Measurements from ENCODE around the gene PILRA. TPM values are rescaled to one million over a fixed set of nuclear protein-coding genes. Genes with fewer than 3 reads are reported as not detected.
"Not testable (repeated sequence)": the region's sequence is repeated elsewhere in the genome, so short reads cannot be mapped to it uniquely, and the experiment has no call there.

PILRA gene
- total and polyA plus RNA-seq, 10 of the 15 experiments (the other 5 are each of a cell fraction or from before 2014, with no cell fraction given): 6.6 to 43.3 (median 11.5) TPM

DNA sequence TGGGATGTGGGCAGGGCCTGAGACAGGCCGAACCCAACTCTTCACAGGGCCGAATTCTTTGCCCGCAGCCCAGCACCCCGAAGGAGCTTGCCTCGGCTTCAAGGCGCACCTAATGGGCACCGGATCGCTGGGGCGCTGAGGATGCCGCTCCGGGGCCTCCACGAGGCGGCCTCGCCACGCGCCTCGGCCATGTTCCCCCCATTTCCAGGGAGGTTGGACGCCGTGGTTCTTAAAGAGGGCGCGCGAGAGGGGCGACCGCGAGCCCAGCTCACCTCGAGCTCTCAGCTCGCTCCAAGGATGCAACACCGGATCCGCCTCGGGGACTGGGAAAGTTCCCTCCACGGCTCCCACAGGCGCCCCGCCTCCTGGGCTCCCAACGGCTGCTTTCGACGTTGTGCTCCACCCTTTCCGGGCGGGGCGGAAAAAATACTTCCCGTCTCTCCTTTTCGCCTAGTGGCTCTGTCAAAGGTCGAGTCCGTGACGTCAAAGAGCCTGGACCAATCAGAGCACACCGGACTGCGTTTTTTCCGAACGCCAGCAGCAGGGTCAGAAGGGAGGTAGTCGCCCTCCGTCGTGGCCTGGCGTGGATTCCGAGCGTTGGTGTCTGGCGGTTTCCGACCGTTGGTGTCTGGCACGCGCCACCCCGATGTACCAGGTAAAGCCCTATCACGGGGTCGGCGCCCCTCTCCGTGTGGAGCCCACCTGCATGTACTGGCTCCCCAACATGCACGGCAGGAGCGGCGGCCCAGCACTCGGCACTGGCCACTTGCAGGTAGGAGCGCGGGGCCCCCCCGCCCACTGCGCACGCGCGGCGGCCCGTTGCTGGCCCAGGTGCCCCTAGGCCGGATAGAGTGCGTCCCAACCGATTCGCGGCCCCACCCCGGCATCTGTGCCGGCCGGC is 37.5 kb upstream of the PILRA start (continued):
- TF ChIP-seq, protein P1, sequence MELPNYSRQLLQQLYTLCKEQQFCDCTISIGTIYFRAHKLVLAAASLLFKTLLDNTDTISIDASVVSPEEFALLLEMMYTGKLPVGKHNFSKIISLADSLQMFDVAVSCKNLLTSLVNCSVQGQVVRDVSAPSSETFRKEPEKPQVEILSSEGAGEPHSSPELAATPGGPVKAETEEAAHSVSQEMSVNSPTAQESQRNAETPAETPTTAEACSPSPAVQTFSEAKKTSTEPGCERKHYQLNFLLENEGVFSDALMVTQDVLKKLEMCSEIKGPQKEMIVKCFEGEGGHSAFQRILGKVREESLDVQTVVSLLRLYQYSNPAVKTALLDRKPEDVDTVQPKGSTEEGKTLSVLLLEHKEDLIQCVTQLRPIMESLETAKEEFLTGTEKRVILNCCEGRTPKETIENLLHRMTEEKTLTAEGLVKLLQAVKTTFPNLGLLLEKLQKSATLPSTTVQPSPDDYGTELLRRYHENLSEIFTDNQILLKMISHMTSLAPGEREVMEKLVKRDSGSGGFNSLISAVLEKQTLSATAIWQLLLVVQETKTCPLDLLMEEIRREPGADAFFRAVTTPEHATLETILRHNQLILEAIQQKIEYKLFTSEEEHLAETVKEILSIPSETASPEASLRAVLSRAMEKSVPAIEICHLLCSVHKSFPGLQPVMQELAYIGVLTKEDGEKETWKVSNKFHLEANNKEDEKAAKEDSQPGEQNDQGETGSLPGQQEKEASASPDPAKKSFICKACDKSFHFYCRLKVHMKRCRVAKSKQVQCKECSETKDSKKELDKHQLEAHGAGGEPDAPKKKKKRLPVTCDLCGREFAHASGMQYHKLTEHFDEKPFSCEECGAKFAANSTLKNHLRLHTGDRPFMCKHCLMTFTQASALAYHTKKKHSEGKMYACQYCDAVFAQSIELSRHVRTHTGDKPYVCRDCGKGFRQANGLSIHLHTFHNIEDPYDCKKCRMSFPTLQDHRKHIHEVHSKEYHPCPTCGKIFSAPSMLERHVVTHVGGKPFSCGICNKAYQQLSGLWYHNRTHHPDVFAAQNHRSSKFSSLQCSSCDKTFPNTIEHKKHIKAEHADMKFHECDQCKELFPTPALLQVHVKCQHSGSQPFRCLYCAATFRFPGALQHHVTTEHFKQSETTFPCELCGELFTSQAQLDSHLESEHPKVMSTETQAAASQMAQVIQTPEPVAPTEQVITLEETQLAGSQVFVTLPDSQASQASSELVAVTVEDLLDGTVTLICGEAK (IDR thresholded peaks at IDR 0.05; ENCODE audit: borderline replicate concordance): peak; percentile 64; the same call in 1 of the 2 replicates
- TF ChIP-seq RUNX3 (IDR thresholded peaks at IDR 0.05; ENCODE audit: low read length) (peak; percentile 42; the same call in 1 of the 2 replicates), SMARCA5 (IDR thresholded peaks at IDR 0.05) (peak; percentile 68), RELA (IDR thresholded peaks at IDR 0.05; ENCODE audit: borderline replicate concordance, partially characterized antibody) (peak; percentile 83), POU2F2 (IDR thresholded peaks at IDR 0.05; ENCODE audit: borderline replicate concordance, low read depth, low read length) (peak; percentile 65; the same call in 2 of the 3 replicates)

DNA sequence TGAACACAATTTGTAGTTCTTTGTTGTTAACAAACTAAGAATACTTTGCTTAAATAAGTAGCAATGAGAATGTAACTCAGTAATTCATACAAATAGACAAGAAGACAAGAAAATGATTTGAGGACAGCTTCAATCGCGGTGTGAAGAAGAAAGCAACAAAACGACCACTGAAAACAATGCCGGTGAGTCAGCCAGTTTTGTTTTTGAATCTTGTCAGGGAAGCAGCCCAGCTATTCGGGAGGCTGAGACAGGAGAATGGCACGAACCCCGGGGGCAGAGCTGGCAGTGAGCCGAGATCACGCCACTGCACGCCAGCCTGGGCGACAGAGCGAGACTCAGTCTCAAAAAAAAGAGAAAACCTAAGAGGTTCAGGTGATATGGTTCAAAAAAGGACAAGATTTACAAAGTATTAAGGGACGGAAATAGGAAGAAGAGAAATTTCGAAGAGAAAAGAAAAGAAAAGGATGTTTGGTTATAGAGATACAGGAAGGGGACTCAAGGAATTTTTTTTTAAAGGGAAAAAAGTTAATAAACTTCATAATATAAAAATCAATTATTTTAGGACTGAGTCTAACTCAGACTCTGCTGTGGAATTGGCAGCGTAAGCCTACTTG is 35.1 kb upstream of the PILRA start:
- ATAC-seq; DNase-seq (ENCODE audit: low read depth, low spot score); SMC1A ChIA-PET (ENCODE audit: uncharacterized antibody, unreplicated experiment); H2AFZ ChIP-seq (ENCODE audit: control insufficient read depth, low read depth, low read length); H3K9ac ChIP-seq (ENCODE audit: control insufficient read depth, insufficient read depth, low read length); H3K9me3 ChIP-seq (replicated peaks; ENCODE audit: control insufficient read depth, insufficient read depth, low read length); H3K4me2 ChIP-seq (ENCODE audit: control insufficient read depth, insufficient read depth); H3K27me3 ChIP-seq (replicated peaks in 1 of 2; ENCODE audit: control insufficient read depth in 2 of 2, insufficient read depth in 2 of 2, low read length in 1 of 2); H3K4me1 ChIP-seq (ENCODE audit: control insufficient read depth, insufficient read depth, low read length); FAIRE-seq; intact Hi-C loops (cut with micrococcal nuclease; ENCODE audit: unreplicated experiment); CTCF ChIA-PET; H4K20me1 ChIP-seq (ENCODE audit: control insufficient read depth, insufficient read depth); BruUV-seq (replicated peaks); H3K36me3 ChIP-seq (ENCODE audit: control insufficient read depth in 2 of 2, insufficient read depth in 2 of 2, low read length in 1 of 2); in situ Hi-C loops (cut with MboI); RAD21 ChIA-PET (ENCODE audit: unreplicated experiment); H3K27ac ChIP-seq (ENCODE audit: control insufficient read depth, insufficient read depth): not testable (repeated sequence)
- peaks cover 37% of the 10 kb centered on the region for H3K79me2 ChIP-seq (ENCODE audit: control insufficient read depth, insufficient read depth, low read length)
- POLR2A ChIA-PET: interaction anchor here (0.7 to 1.1 kb wide), 2 partner anchors 91 to 120 kb away, joined by 3 read pairs; partner anchors contain the start of gene ZCWPW1
- H3K4me3 ChIP-seq: peak overlapping the region; percentile 13
- WGBS (ENCODE audit: insufficient coverage, insufficient replicate concordance, low lambda C conversion rate, missing lambda C conversion rate): 95% methylated on average over 15 of the region's 15 CpGs
